Epithelial cell of prostate (primary cell): Measurements from ENCODE around the gene CALY.

Source experiments
- DNase-seq: peaks from one replicate; pipeline ENCODE4 v3.0.0-alpha.2; 2011; ENCODE audit warnings: low read depth, low spot score
- H3K27ac ChIP-seq: fragments of 450-650 bp; 2 replicates; pipeline ENCODE4 v1.5.1; 2017; ENCODE audit warnings: mild to moderate bottlenecking

The CALY gene

GRCh38 chr10:133353202-133353959 lies 16.7 kb upstream of the CALY start:
- H3K27ac ChIP-seq = no peak overlapping the region
- no peak for DNase-seq

GRCh38 chr10:133351408-133352318 lies 15.0 kb upstream of the CALY start:
- no peak overlapping the region for H3K27ac ChIP-seq
- no peak for DNase-seq

- no peak overlapping the region for H3K27ac ChIP-seq
- DNase-seq = no peak
These were observed 14.2 kb upstream of the CALY start for GRCh38 chr10:133350950-133351329.

GRCh38 chr10:133350283-133350949 lies 13.7 kb upstream of the CALY start:
- H3K27ac ChIP-seq = no peak overlapping the region
- DNase-seq = no peak

GRCh38 chr10:133349577-133350011 lies 12.9 kb upstream of the CALY start:
- H3K27ac ChIP-seq = no peak overlapping the region
- DNase-seq = no peak

- H3K27ac ChIP-seq = no peak overlapping the region
- no peak for DNase-seq
These were observed 12.5 kb upstream of the CALY start for GRCh38 chr10:133349160-133349568.

- H3K27ac ChIP-seq = no peak overlapping the region
- DNase-seq = no peak
These were observed 11.2 kb upstream of the CALY start for GRCh38 chr10:133347710-133348517.

- DNase-seq = no peak
- H3K27ac ChIP-seq = no peak overlapping the region
These were observed 9.7 kb upstream of the CALY start for GRCh38 chr10:133346413-133346812.

- no peak overlapping the region for H3K27ac ChIP-seq
- no peak for DNase-seq
These were observed 7.5 kb upstream of the CALY start for GRCh38 chr10:133344236-133344635.

GRCh38 chr10:133343558-133343957 lies 6.9 kb upstream of the CALY start:
- H3K27ac ChIP-seq = no peak overlapping the region
- DNase-seq = no peak

GRCh38 chr10:133342942-133343341 lies 6.2 kb upstream of the CALY start:
- DNase-seq = no peak
- no peak overlapping the region for H3K27ac ChIP-seq

- no peak overlapping the region for H3K27ac ChIP-seq
- DNase-seq = no peak
These were observed 5.3 kb upstream of the CALY start for GRCh38 chr10:133341983-133342382.

- H3K27ac ChIP-seq = no peak overlapping the region
- no peak for DNase-seq
These were observed 3.1 kb upstream of the CALY start for GRCh38 chr10:133339708-133340380.

GRCh38 chr10:133338080-133339071 lies 1.7 kb upstream of the CALY start:
- DNase-seq = no peak
- no peak overlapping the region for H3K27ac ChIP-seq

GRCh38 chr10:133337370-133337725 lies 652 bp upstream of the CALY start:
- no peak overlapping the region for H3K27ac ChIP-seq
- no peak for DNase-seq

GRCh38 chr10:133336118-133336576 lies 549 bp downstream of the CALY start:
- no peak overlapping the region for H3K27ac ChIP-seq
- no peak for DNase-seq

GRCh38 chr10:133335246-133336117 lies 1.2 kb downstream of the CALY start:
- DNase-seq = no peak
- no peak overlapping the region for H3K27ac ChIP-seq
